Measurements from ENCODE around the gene CDPF1. TPM values are rescaled to one million over a fixed set of nuclear protein-coding genes. Genes with fewer than 3 reads are reported as not detected.

The CDPF1 gene
- total and polyA plus RNA-seq, 2 experiments from 2014 or later = 10.1 to 14.5 TPM

DNA sequence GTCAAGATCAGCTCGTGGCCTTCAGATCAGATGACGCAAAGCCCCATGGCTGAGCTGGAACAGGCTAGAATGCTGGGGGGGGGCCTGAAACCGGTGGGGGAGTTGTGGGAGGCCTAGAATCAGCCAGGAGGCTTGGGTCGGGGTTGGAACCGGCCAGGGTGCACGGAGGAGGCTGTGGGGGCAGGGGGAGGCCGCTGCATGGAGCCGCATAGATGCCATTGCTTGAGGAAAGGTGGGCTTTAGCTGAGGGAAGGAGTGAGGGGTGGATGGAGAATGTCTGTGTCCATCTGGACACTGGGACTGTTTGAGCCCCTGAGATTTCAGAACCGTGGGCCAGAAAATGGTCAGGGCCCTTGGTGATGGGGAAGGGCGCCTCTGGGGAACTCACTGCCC, 25.2 kb downstream of the CDPF1 start (continued):
- no peak for TF ChIP-seq ZNF462 (CRISPR knock-in tag; IDR thresholded peaks at IDR 0.05)

DNA sequence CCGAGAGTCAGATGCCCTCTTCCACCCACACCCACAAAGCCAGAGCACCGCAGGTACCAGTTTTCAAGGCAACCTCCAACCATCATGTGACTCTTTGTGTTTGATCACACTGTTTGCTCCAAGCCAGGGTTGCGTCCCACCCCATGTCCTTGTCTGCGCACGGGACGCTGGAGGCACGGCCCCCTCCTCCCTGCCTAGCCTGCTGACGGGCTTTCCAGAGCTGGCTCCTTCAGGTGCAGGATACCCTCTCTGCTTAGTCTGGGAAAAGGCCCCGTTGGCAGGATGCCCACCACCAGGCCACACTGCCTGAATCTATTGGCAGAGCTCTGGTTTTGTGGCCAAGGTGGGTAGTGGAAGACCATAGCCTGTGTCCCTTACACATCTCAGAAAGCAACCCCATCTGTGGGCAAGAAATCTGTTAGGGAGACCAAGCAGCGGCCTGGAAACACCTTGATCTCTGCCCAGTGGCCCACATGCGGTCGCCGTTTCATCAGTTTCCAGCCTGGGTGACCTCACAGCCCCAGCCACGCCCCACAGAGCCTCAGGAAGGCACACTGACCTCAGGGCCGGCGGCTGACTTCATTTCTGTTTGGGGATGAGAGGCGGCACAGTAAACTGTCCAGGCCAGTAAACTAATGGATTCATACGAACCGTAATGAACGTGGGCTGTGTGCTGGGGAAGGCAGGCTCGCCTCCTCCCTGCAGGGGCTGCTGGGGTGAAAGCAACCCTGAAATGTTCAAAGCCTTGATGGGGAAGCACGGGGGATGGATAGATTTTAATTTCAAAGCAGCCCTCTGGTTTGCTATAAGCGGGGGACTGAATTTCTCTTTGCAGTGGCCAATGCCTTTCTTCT, 25.8 kb downstream of the CDPF1 start:
- H3K27me3 Mint-ChIP-seq (ENCODE audit: insufficient read depth, low read depth, poor library complexity) = peaks cover 10% of the 10 kb centered on the region
- H3K27ac ChIP-seq (ENCODE audit: low read depth) = no peak overlapping the region
- no peak for TF ChIP-seq ZNF462 (CRISPR knock-in tag; IDR thresholded peaks at IDR 0.05)
- no peak for TF ChIP-seq NANOG (IDR thresholded peaks at IDR 0.05; ENCODE audit: borderline replicate concordance)
- TF ChIP-seq ETS1 (IDR thresholded peaks at IDR 0.05) = no peak
- TF ChIP-seq STAT1 (IDR thresholded peaks at IDR 0.05; ENCODE audit: unreplicated experiment) = no peak
- no peak for TF ChIP-seq POLR2AphosphoS5 (IDR thresholded peaks at IDR 0.05; ENCODE audit: low read depth)
- TF ChIP-seq EZH2 (IDR thresholded peaks at IDR 0.05; ENCODE audit: low read depth, unreplicated experiment) = no peak
- TF ChIP-seq ZNF114 (CRISPR knock-in tag; IDR thresholded peaks at IDR 0.05) = no peak

More for the DNA sequence above, 25.8 kb downstream of the CDPF1 start:
- no peaks in the 10 kb centered on the region for H4K20me1 ChIP-seq (replicated peaks; ENCODE audit: insufficient read depth)
- H3K4me2 ChIP-seq = no peak overlapping the region
- no peaks in the 10 kb centered on the region for H3K27me3 ChIP-seq (ENCODE audit: insufficient read depth)
- peaks cover 10% of the 10 kb centered on the region; the same call in 1 of the 2 replicates for H3F3A ChIP-seq (replicated peaks; ENCODE audit: low read depth)
- ATAC-seq (no peak; the same call in 2 of the 3 replicates), DNase-seq (ENCODE audit: low spot score) (no peak)
- H3K4me1 ChIP-seq (ENCODE audit: insufficient read depth) = no peaks in the 10 kb centered on the region
- H2AFZ ChIP-seq = peak overlapping the region; percentile 47; the same call in 1 of the 2 replicates
- no peaks in the 10 kb centered on the region for H3K36me3 Mint-ChIP-seq (ENCODE audit: low read depth)
- no peaks in the 10 kb centered on the region; the same call in 2 of the 3 replicates for H3K9me3 Mint-ChIP-seq
- peak overlapping the region; percentile 42; the same call in 1 of the 2 replicates for H3K27ac Mint-ChIP-seq
- H3K36me3 ChIP-seq (ENCODE audit: insufficient read depth) = no peaks in the 10 kb centered on the region
- no peak overlapping the region for H3K4me3 ChIP-seq
- peaks cover 10% of the 10 kb centered on the region for H3K4me1 Mint-ChIP-seq
- no peaks in the 10 kb centered on the region for H3K9me2 ChIP-seq (ENCODE audit: insufficient read depth)
- no peaks in the 10 kb centered on the region for H3K79me2 ChIP-seq (replicated peaks; ENCODE audit: insufficient read depth)
- no peak overlapping the region for H3K4me3 Mint-ChIP-seq

Measured in GM23338 (cell line).